ENCODE results near the gene MACROD2.

GRCh38 chr20:15889514-15890256, 1894.4 kb downstream of the MACROD2 start:
- TF ChIP-seq CTCF (IDR thresholded peaks at IDR 0.05) (no peak), POLR2A (IDR thresholded peaks at IDR 0.05) (no peak)
